ENCODE measurements around the gene PYM1. TPM values are rescaled to one million over a fixed set of nuclear protein-coding genes. Genes with fewer than 3 reads are reported as not detected.
A peak's percentile ranks its signal among the peaks of the same experiment; 100 is the strongest.

The PYM1 gene
- total and polyA plus RNA-seq, 2 of the 8 experiments (the other 6 are each of a cell fraction or from before 2014, with no cell fraction given): 38.7 to 58.5 TPM

GRCh38 chr12:55938826-55939501, 11.3 kb upstream of the PYM1 start:
- Histone ChIP-seq H4K8ac (ENCODE audit: extremely low read depth, insufficient read depth, low read length) (no peak overlapping the region), H3K27me3 (replicated peaks in 1 of 4; ENCODE audit: control insufficient read depth in 3 of 4, extremely low read depth in 1 of 4, insufficient read depth in 3 of 4, low read length in 3 of 4) (peaks cover 0 to 2% (median 0%) of the 10 kb centered on the region in 4 experiments; a peak in 2 of 7 replicates), H4K20me1 (replicated peaks in 1 of 2; ENCODE audit: control insufficient read depth in 1 of 2, insufficient read depth in 2 of 2, low read length in 2 of 2) (no peaks in the 10 kb centered on the region), H3K23me2 (ENCODE audit: low read depth, low read length) (peaks cover 2% of the 10 kb centered on the region; the same call in 1 of the 2 replicates), H2AK5ac (ENCODE audit: low read depth, low read length) (no peak overlapping the region), H4K91ac (replicated peaks; ENCODE audit: insufficient read length, low read length) (no peak overlapping the region), H3K18ac (ENCODE audit: extremely low read depth, low read length) (no peak overlapping the region), H3K27ac (ENCODE audit: low read depth, low read length) (no peak overlapping the region), H3K4me3 (ENCODE audit: extremely low read depth in 1 of 4, insufficient read depth in 2 of 4, low read depth in 3 of 4, low read length in 4 of 4) (no peak overlapping the region), H3K9me3 (ENCODE audit: insufficient read depth in 2 of 2, low read depth in 1 of 2, low read length in 1 of 2) (no peaks in the 10 kb centered on the region), H3K79me2 (ENCODE audit: control insufficient read depth in 1 of 2, insufficient read depth in 2 of 2, low read length in 2 of 2) (no peaks in the 10 kb centered on the region), H4K5ac (ENCODE audit: insufficient read length, low read depth, low read length) (no peak overlapping the region), H3K14ac (ENCODE audit: insufficient read length) (no peak overlapping the region), H3K4me1 (replicated peaks in 1 of 4; ENCODE audit: control insufficient read depth in 3 of 4, insufficient read depth in 4 of 4, low read length in 3 of 4) (peaks cover 0 to 9% (median 2%) of the 10 kb centered on the region in 4 experiments; a peak in 4 of 7 replicates), H3K56ac (replicated peaks; ENCODE audit: insufficient read length, low read depth, low read length) (no peak overlapping the region), H2BK12ac (ENCODE audit: low read depth, low read length) (no peak overlapping the region), H2BK15ac (ENCODE audit: low read length) (no peak overlapping the region; the same call in 1 of the 2 replicates), H3K36me3 (ENCODE audit: control insufficient read depth in 2 of 4, insufficient read depth in 4 of 4, low read length in 3 of 4) (no peaks in the 10 kb centered on the region), H2BK5ac (ENCODE audit: low read depth, low read length) (no peak overlapping the region), H2BK20ac (ENCODE audit: low read length) (no peak overlapping the region), H3K79me1 (ENCODE audit: low read depth, low read length) (no peaks in the 10 kb centered on the region), H3K9ac (replicated peaks in 1 of 4; ENCODE audit: extremely low read depth in 1 of 4, low read depth in 3 of 4, low read length in 3 of 4) (peak overlapping the region in 1 of 4 experiments; percentile 5; a peak in 1 of 7 replicates), H3K4ac (replicated peaks; ENCODE audit: insufficient read length, low read depth, low read length) (no peak overlapping the region), H3K23ac (ENCODE audit: insufficient read length) (no peak overlapping the region), H2AFZ (ENCODE audit: low read length) (no peak overlapping the region), H2BK120ac (replicated peaks; ENCODE audit: low read depth, low read length) (no peak overlapping the region), H3K4me2 (ENCODE audit: insufficient read depth in 1 of 2, low read depth in 2 of 2, low read length in 2 of 2) (no peak overlapping the region)
- WGBS, 2 experiments (ENCODE audit: extremely low coverage in 1 of 2, insufficient coverage in 1 of 2, insufficient read length in 1 of 2, insufficient replicate concordance in 2 of 2, low coverage in 1 of 2, low lambda C conversion rate in 2 of 2, missing lambda C conversion rate in 1 of 2): 92% methylated on average over 8 of the region's 8 CpGs; no CpG with 5 or more reads in 1 of the 2 experiments
- POLR2A ChIA-PET (ENCODE audit: partially characterized antibody): interaction anchor here (0.5 to 2.5 kb wide), 11 partner anchors 9 to 350 kb away, joined by 3 to 18 read pairs (median 4); partner anchors contain the start of gene PYM1
- CTCF ChIA-PET (ENCODE audit: partially characterized antibody): interaction anchor here (0.9 to 7.9 kb wide), 22 partner anchors 10 to 209 kb away, joined by 3 to 71 read pairs (median 5); partner anchors contain the start of genes DGKA, DNAJC14, PYM1 and SARNP
- no peak for DNase-seq (ENCODE audit: low read depth in 1 of 2, low spot score in 2 of 2)
- TF ChIP-seq POLR2A (IDR thresholded peaks at IDR 0.05; ENCODE audit: control extremely low read depth in 1 of 2, low read depth in 2 of 2, low read length in 2 of 2) (no peak), E2F6 (IDR thresholded peaks at IDR 0.05) (no peak), YY1 (IDR thresholded peaks at IDR 0.05; ENCODE audit: low read depth, low read length) (no peak)
- FAIRE-seq: no peak

Measured in H1 (cell line).